Ovary (tissue), 9 donors: ENCODE results near the gene PTPRN2. TPM values are rescaled to one million over a fixed set of nuclear protein-coding genes. Genes with fewer than 3 reads are reported as not detected.

Source experiments
- DNase-seq, 5 donors: peaks; one replicate each; pipeline ENCODE4 v3.0.0-alpha.2; 2019 to 2020
- H3K27ac ChIP-seq, 2 donors: fragments of 200-600 bp; one replicate each; pipeline versions ENCODE4 v1.5.1 to v1.8.0; 2019 to 2022
- H3K27me3 ChIP-seq: fragments of 200-600 bp; one replicate; pipeline ENCODE4 v1.8.0; 2022
- H3K36me3 ChIP-seq: fragments of 200-600 bp; sonication (generic); one replicate; pipeline ENCODE4 v1.5.1; 2019
- H3K4me1 ChIP-seq: one replicate; pipeline ENCODE4 v1.8.1; 2013; ENCODE audit warnings: mild to moderate bottlenecking, moderate library complexity; ENCODE audit not compliant: insufficient read depth
- H3K4me3 ChIP-seq: fragments of 200-600 bp; sonication (generic); one replicate; pipeline ENCODE4 v1.5.1; 2017
- H3K9me3 ChIP-seq, 2 donors: fragments of 200-600 bp in 1 of 2; sonication (generic) in 1 of 2; one replicate each; pipeline versions ENCODE4 v1.5.1 to v1.8.1; 2013 to 2019; ENCODE audit warnings: mild to moderate bottlenecking in 1 of 2, moderate library complexity in 1 of 2
- EP300 ChIP-seq: sonication (generic); formaldehyde crosslinking; IDR thresholded peaks from one replicate; pipeline ENCODE4 v1.6.1; 2017; ENCODE audit warnings: antibody characterized with exemption
- POLR2A ChIP-seq: fragments of 450-650 bp; IDR thresholded peaks from one replicate; pipeline ENCODE4 v1.6.1; 2017; ENCODE audit warnings: antibody characterized with exemption, mild to moderate bottlenecking, moderate library complexity
- WGBS, 3 donors: extraction: QIAGEN DNeasy Blood & Tissue Kit in 1 of 3; methylation state at CpG; one replicate each; pipeline versions ENCODE4 v1.1.5 to v1.1.7; 2013 to 2017; 5-methylcytosine and 5-hydroxymethylcytosine counted together
- intact Hi-C, 4 donors: fragments of 100-400 bp; cut with DNase I; formaldehyde crosslinking; loops; one replicate each; pipeline versions ENCODE4 v1.11.0 to v1.15.1; 2022 to 2023
- polyA plus RNA-seq, 2 donors: library from polyadenylated mRNA; stranded (reverse); fragments of 200-250 nt in 1 of 2; fragments of 350-450 nt in 1 of 2; fragmentation: Illumina TruSeq in 1 of 2; extraction: RNeasy Lipid Tissue Mini Kit (QIAGEN cat#74804) in 1 of 2; gene quantifications; one replicate each; pipeline ENCODE4 v1.2.3, GENCODE V29; 2013 to 2014
- total RNA-seq, 7 donors: library from RNA; depleted of rRNA in 2 of 7; stranded (reverse); fragments of >200 nt in 2 of 7; fragmentation: NEBNext Ultra II Directional in 3 of 7; extraction: Animal tissue kit (Norgen Biotek cat#: 25700) in 3 of 7; gene quantifications; one replicate each; pipeline versions ENCODE4 v1.1.0 to v1.2.4, GENCODE V29; 2016 to 2023
- TF ChIP-seq, protein P1 (sequence below), 3 donors: fragments of 450-650 bp in 2 of 3; fragments of 200-600 bp in 1 of 3; IDR thresholded peaks; one replicate each; pipeline versions ENCODE4 v1.5.1 to v1.8.0; 2016 to 2022; ENCODE audit warnings: antibody characterized with exemption in 3 of 3, mild to moderate bottlenecking in 1 of 3
- donor health status: DM: no; HTN: no; CAD: no; lungs with moderate emphysema.
- donor health status: DM: no; HTN: no; CAD: no.
- donor health status: Bipolar disorder and iron deficiency.
- donor health status: DM: yes; HTN: yes; CAD: no.
- donor health status: DM: no; HTN: no; CAD: no.
- donor health status: DM: yes; HTN: yes; CAD: no.

PTPRN2 gene
- total and polyA plus RNA-seq, 9 donors, result 3.5 to 11.1 (median 5.9) TPM

DNA sequence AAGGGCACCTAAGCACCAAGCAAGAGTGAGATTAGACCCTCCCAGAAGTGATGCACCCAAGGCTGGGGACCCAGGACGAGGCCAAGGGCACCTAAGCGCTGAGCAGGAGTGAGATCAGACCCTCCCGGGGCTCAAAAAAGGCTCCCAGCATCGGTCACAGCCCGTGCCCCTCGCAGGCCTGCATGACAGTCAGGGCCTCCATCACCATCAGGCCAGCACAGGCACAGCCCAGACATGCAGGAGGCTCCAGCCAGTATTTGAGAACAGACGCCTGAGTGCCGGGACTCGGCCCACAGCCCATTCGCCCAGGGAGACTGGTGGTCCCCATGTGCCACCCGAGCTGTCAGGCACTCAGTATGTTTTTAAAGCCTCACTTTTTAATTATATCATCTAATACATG is 595.9 kb downstream of the PTPRN2 start:
- DNase-seq, result no peak
- Histone ChIP-seq H3K4me3 (no peak overlapping the region), H3K4me1 (no peaks in the 10 kb centered on the region), H3K9me3 (no peaks in the 10 kb centered on the region), H3K36me3 (no peaks in the 10 kb centered on the region), H3K27me3 (no peaks in the 10 kb centered on the region), H3K27ac (no peak overlapping the region)
- 85 to 93% (median 89%) methylated on average over 11 of the region's 11 CpGs for WGBS, 3 donors
- TF ChIP-seq POLR2A (no peak), EP300 (no peak)
- TF ChIP-seq, protein P1, sequence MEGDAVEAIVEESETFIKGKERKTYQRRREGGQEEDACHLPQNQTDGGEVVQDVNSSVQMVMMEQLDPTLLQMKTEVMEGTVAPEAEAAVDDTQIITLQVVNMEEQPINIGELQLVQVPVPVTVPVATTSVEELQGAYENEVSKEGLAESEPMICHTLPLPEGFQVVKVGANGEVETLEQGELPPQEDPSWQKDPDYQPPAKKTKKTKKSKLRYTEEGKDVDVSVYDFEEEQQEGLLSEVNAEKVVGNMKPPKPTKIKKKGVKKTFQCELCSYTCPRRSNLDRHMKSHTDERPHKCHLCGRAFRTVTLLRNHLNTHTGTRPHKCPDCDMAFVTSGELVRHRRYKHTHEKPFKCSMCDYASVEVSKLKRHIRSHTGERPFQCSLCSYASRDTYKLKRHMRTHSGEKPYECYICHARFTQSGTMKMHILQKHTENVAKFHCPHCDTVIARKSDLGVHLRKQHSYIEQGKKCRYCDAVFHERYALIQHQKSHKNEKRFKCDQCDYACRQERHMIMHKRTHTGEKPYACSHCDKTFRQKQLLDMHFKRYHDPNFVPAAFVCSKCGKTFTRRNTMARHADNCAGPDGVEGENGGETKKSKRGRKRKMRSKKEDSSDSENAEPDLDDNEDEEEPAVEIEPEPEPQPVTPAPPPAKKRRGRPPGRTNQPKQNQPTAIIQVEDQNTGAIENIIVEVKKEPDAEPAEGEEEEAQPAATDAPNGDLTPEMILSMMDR (IDR thresholded peaks at IDR 0.05), result no peak
- intact Hi-C loops, result no loop called here

DNA sequence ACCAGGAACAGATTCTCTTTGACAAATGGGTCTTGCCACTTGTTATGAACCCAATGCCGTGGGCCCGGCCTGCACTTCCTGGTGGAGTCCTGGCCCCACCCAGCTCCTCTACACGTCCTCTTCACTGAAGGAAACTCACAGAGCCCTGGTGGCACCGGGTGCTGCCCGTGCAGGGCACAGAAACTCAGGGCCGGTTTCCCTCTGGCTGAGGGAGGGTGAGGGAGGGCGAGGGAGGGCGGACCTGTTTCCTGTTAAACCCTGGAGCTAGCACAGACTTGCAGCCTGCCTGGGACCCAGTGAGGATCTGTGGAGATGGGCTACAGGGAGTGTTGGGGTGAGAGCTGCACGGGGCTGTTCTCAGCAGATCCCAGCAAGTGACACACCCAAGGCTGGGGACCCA is 596.3 kb downstream of the PTPRN2 start:
- H3K27me3 ChIP-seq, result no peaks in the 10 kb centered on the region
- 72 to 78% (median 75%) methylated on average over 9 of the region's 9 CpGs for WGBS, 3 donors
- no peak for DNase-seq
- intact Hi-C loops, result no loop called here
- no peak overlapping the region for H3K27ac ChIP-seq
- H3K4me3 ChIP-seq, result no peak overlapping the region
- no peaks in the 10 kb centered on the region for H3K9me3 ChIP-seq
- TF ChIP-seq EP300, result no peak
- TF ChIP-seq, protein P1 (IDR thresholded peaks at IDR 0.05), result no peak
- TF ChIP-seq POLR2A, result no peak
- no peaks in the 10 kb centered on the region for H3K36me3 ChIP-seq
- H3K4me1 ChIP-seq, result no peaks in the 10 kb centered on the region

DNA sequence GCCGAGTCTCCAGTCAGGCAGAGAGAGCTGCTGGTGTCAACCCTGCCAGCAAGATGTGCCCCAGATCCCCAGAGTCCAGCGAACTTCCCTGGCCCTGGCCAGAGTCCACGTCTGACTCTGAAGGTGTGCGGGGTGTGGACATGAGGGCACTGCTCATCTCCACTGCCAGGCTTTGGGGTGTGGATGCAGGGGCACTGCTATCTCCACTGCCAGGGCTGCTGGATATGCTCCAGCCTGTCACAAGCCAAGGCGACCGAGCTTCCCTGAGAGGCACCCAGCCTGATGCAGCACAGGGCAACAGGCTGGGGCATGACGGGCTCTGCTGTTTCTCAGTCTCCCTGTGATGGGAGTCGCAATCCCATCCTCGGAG is 596.8 kb downstream of the PTPRN2 start:
- Histone ChIP-seq H3K4me3 (no peak overlapping the region), H3K27me3 (no peaks in the 10 kb centered on the region), H3K4me1 (no peaks in the 10 kb centered on the region), H3K9me3 (no peaks in the 10 kb centered on the region), H3K36me3 (no peaks in the 10 kb centered on the region), H3K27ac (no peak overlapping the region)
- TF ChIP-seq, protein P1 (IDR thresholded peaks at IDR 0.05), result no peak
- TF ChIP-seq EP300, result no peak
- no peak for TF ChIP-seq POLR2A
- DNase-seq, result no peak
- WGBS, 3 donors, result 72 to 83% (median 81%) methylated on average over 9 of the region's 9 CpGs
- intact Hi-C loops, result no loop called here

DNA sequence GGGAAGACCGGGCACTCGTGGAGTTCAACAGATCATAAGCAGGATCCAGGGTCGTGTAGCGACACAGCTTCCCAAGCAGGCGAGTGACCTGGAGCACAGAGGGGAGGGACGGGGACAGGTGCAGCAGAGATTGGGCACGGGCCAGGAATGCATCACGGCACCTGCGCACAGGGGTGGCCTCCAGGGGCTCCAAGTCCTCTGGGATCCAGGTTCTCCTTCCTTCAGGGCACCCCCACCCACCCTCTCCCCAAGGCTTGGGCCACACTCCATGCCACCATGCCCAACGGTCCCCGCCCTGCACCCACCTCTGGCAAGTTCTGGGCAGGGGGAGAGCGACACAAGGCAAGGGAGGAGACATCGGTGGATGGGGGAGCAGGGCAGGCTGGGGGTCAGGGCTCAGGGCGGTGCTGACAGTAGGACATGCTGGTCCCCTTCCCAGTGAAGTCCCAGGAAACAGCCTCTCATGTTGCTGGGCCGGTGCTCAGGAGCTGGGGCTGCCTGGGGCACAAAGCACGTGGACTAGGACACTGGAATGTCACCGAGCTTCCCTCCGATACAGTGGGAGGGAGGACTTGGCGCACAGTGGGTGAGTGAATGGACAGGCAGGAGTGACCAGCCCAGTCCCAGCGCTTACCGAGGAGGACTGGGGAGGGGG is 597.3 kb downstream of the PTPRN2 start:
- no peaks in the 10 kb centered on the region for H3K36me3 ChIP-seq
- DNase-seq, result no peak
- TF ChIP-seq, protein P1 (IDR thresholded peaks at IDR 0.05), result no peak
- TF ChIP-seq EP300, result no peak
- TF ChIP-seq POLR2A, result no peak
- intact Hi-C loops, result no loop called here
- 47 to 61% (median 54%) methylated on average over 21 of the region's 21 CpGs for WGBS, 3 donors
- no peak overlapping the region for H3K27ac ChIP-seq
- no peaks in the 10 kb centered on the region for H3K27me3 ChIP-seq
- no peaks in the 10 kb centered on the region for H3K9me3 ChIP-seq
- no peaks in the 10 kb centered on the region for H3K4me1 ChIP-seq
- no peak overlapping the region for H3K4me3 ChIP-seq
